Measurements from ENCODE around the gene SIAE. TPM values are rescaled to one million over a fixed set of nuclear protein-coding genes. Genes with fewer than 3 reads are reported as not detected.

The SIAE gene
- total and polyA plus RNA-seq, 2 experiments from 2014 or later = 5.7 to 7.9 TPM

GRCh38 chr11:124644426-124645280 is 28.9 kb downstream of the SIAE start:
- TF ChIP-seq CTCF (IDR thresholded peaks at IDR 0.05; ENCODE audit: low read depth, low read length) = peak; percentile 79
- no peaks in the 10 kb centered on the region for H3K36me3 ChIP-seq
- H3K4me3 ChIP-seq = no peak overlapping the region
- peaks cover 13% of the 10 kb centered on the region for H3K27me3 ChIP-seq
- H3K27ac ChIP-seq = no peak overlapping the region
- DNase-seq (ENCODE audit: low read depth in 1 of 2, low spot score in 1 of 2) = peak; percentile 60 to 89
- H3K9me3 ChIP-seq (ENCODE audit: low read depth) = no peaks in the 10 kb centered on the region
- no peaks in the 10 kb centered on the region for H3K4me1 ChIP-seq (ENCODE audit: low read depth)

GRCh38 chr11:124643605-124644425 is 29.7 kb downstream of the SIAE start:
- H3K9me3 ChIP-seq (ENCODE audit: low read depth) = no peaks in the 10 kb centered on the region
- peak in 1 of 2 donors; percentile 93 for DNase-seq (ENCODE audit: low read depth in 1 of 2, low spot score in 1 of 2)
- TF ChIP-seq CTCF (IDR thresholded peaks at IDR 0.05; ENCODE audit: low read depth, low read length) = no peak
- H3K27ac ChIP-seq = no peak overlapping the region
- H3K4me3 ChIP-seq = no peak overlapping the region
- no peaks in the 10 kb centered on the region for H3K36me3 ChIP-seq
- H3K4me1 ChIP-seq (ENCODE audit: low read depth) = no peaks in the 10 kb centered on the region
- H3K27me3 ChIP-seq = peaks cover 11% of the 10 kb centered on the region

- Histone ChIP-seq H3K9me3 (ENCODE audit: low read depth) (no peaks in the 10 kb centered on the region), H3K36me3 (no peaks in the 10 kb centered on the region), H3K27me3 (peaks cover 4% of the 10 kb centered on the region), H3K4me3 (no peak overlapping the region), H3K27ac (no peak overlapping the region), H3K4me1 (ENCODE audit: low read depth) (no peaks in the 10 kb centered on the region)
- TF ChIP-seq CTCF (IDR thresholded peaks at IDR 0.05; ENCODE audit: low read depth, low read length) = no peak
- DNase-seq (ENCODE audit: low read depth in 1 of 2, low spot score in 1 of 2) = no peak
Measured at GRCh38 chr11:124643042-124643604, 30.4 kb downstream of the SIAE start.

GRCh38 chr11:124642628-124643027 is 30.9 kb downstream of the SIAE start:
- Histone ChIP-seq H3K36me3 (no peaks in the 10 kb centered on the region), H3K27ac (no peak overlapping the region), H3K4me1 (ENCODE audit: low read depth) (no peaks in the 10 kb centered on the region), H3K4me3 (no peak overlapping the region), H3K9me3 (ENCODE audit: low read depth) (no peaks in the 10 kb centered on the region), H3K27me3 (peaks cover under 1% of the 10 kb centered on the region)
- no peak for TF ChIP-seq CTCF (IDR thresholded peaks at IDR 0.05; ENCODE audit: low read depth, low read length)
- DNase-seq (ENCODE audit: low read depth in 1 of 2, low spot score in 1 of 2) = no peak

GRCh38 chr11:124640666-124641065 is 32.9 kb downstream of the SIAE start:
- Histone ChIP-seq H3K27me3 (no peaks in the 10 kb centered on the region), H3K4me1 (ENCODE audit: low read depth) (no peaks in the 10 kb centered on the region), H3K9me3 (ENCODE audit: low read depth) (no peaks in the 10 kb centered on the region), H3K36me3 (peaks cover 7% of the 10 kb centered on the region), H3K27ac (no peak overlapping the region), H3K4me3 (no peak overlapping the region)
- TF ChIP-seq CTCF (IDR thresholded peaks at IDR 0.05; ENCODE audit: low read depth, low read length) = no peak
- DNase-seq (ENCODE audit: low read depth in 1 of 2, low spot score in 1 of 2) = no peak

All from cardiac muscle cell (in vitro differentiated cells and primary cell).